Breast epithelium (tissue), 3 donors: Measurements from ENCODE around the gene CD58.

Experiments used
- CTCF ChIP-seq, 3 donors: fragments of 450-650 bp; IDR thresholded peaks; one replicate each; pipeline ENCODE4 v1.5.1; 2016 to 2017; ENCODE audit warnings: antibody characterized with exemption in 3 of 3, mild to moderate bottlenecking in 3 of 3, moderate library complexity in 3 of 3
- POLR2A ChIP-seq: fragments of 450-650 bp; IDR thresholded peaks from one replicate; pipeline ENCODE4 v1.6.1; 2016; ENCODE audit warnings: antibody characterized with exemption, mild to moderate bottlenecking, moderate library complexity

- TF ChIP-seq CTCF (IDR thresholded peaks at IDR 0.05), result no peak
- no peak for TF ChIP-seq POLR2A
Measured at GRCh38 chr1:116564426-116564825, 6.4 kb downstream of the CD58 start.
